Measurements from ENCODE around the gene STAG3. TPM values are rescaled to one million over a fixed set of nuclear protein-coding genes. Genes with fewer than 3 reads are reported as not detected.

Gene STAG3
- total and polyA plus RNA-seq, 2 of the 8 experiments (the other 6 are each of a cell fraction or from before 2014, with no cell fraction given): 1.3 to 3.3 TPM

GRCh38 chr7:100153708-100154535 lies 23.8 kb upstream of the STAG3 start:
- Histone ChIP-seq H3K4me1 (replicated peaks in 1 of 4; ENCODE audit: control insufficient read depth in 3 of 4, insufficient read depth in 4 of 4, low read length in 3 of 4) (peaks cover 0 to 12% (median 8%) of the 10 kb centered on the region in 4 experiments; a peak in 5 of 7 replicates), H3K56ac (replicated peaks; ENCODE audit: insufficient read length, low read depth, low read length) (no peak overlapping the region), H3K79me2 (ENCODE audit: control insufficient read depth in 1 of 2, insufficient read depth in 2 of 2, low read length in 2 of 2) (peaks cover 0 to 12% of the 10 kb centered on the region in 2 experiments; a peak in 2 of 4 replicates), H4K8ac (ENCODE audit: extremely low read depth, insufficient read depth, low read length) (no peak overlapping the region), H3K4ac (replicated peaks; ENCODE audit: insufficient read length, low read depth, low read length) (no peak overlapping the region), H2BK20ac (ENCODE audit: low read length) (no peak overlapping the region), H4K91ac (replicated peaks; ENCODE audit: insufficient read length, low read length) (no peak overlapping the region), H3K27me3 (replicated peaks in 1 of 4; ENCODE audit: control insufficient read depth in 3 of 4, extremely low read depth in 1 of 4, insufficient read depth in 3 of 4, low read length in 3 of 4) (no peaks in the 10 kb centered on the region), H2AFZ (ENCODE audit: low read length) (no peak overlapping the region), H2BK15ac (ENCODE audit: low read length) (no peak overlapping the region), H3K9ac (replicated peaks in 1 of 4; ENCODE audit: extremely low read depth in 1 of 4, low read depth in 3 of 4, low read length in 3 of 4) (0 out of 7 replicates have a peak overlapping the region, but pooled peaks of 1 of the 4 experiments have one; percentile 8), H2BK12ac (ENCODE audit: low read depth, low read length) (no peak overlapping the region), H3K27ac (ENCODE audit: low read depth, low read length) (no peak overlapping the region), H2BK5ac (ENCODE audit: low read depth, low read length) (no peak overlapping the region; the same call in 1 of the 2 replicates), H3K23ac (ENCODE audit: insufficient read length) (no peak overlapping the region), H3K36me3 (ENCODE audit: control insufficient read depth in 2 of 4, insufficient read depth in 4 of 4, low read length in 3 of 4) (peaks cover 8 to 47% (median 26%) of the 10 kb centered on the region in 4 experiments), H3K14ac (ENCODE audit: insufficient read length) (no peak overlapping the region), H3K79me1 (ENCODE audit: low read depth, low read length) (no peaks in the 10 kb centered on the region; the same call in none of the 2 replicates), H2AK5ac (ENCODE audit: low read depth, low read length) (no peak overlapping the region), H3K9me3 (ENCODE audit: insufficient read depth in 2 of 2, low read depth in 1 of 2, low read length in 1 of 2) (no peaks in the 10 kb centered on the region), H2BK120ac (replicated peaks; ENCODE audit: low read depth, low read length) (no peak overlapping the region), H3K18ac (ENCODE audit: extremely low read depth, low read length) (no peak overlapping the region), H3K23me2 (ENCODE audit: low read depth, low read length) (peaks cover 9% of the 10 kb centered on the region), H3K4me3 (ENCODE audit: extremely low read depth in 1 of 4, insufficient read depth in 2 of 4, low read depth in 3 of 4, low read length in 4 of 4) (no peak overlapping the region), H4K5ac (ENCODE audit: insufficient read length, low read depth, low read length) (no peak overlapping the region), H4K20me1 (replicated peaks in 1 of 2; ENCODE audit: control insufficient read depth in 1 of 2, insufficient read depth in 2 of 2, low read length in 2 of 2) (peaks cover 14 to 32% of the 10 kb centered on the region in 2 experiments), H3K4me2 (ENCODE audit: insufficient read depth in 1 of 2, low read depth in 2 of 2, low read length in 2 of 2) (no peak overlapping the region; a peak in 1 of 4 replicates)
- no peak for FAIRE-seq
- ChIA-PET POLR2A (ENCODE audit: partially characterized antibody) (interaction anchor here (0.9 to 9.9 kb wide), 6 partner anchors 14 to 59 kb away, joined by 3 to 145 read pairs (median 5); partner anchors contain the start of genes GAL3ST4 and MBLAC1), CTCF (ENCODE audit: partially characterized antibody) (interaction anchor here (0.5 to 7.9 kb wide), 2 partner anchors 20 to 42 kb away, joined by 3 to 83 read pairs; no protein-coding TSS in a partner anchor)
- DNase-seq (ENCODE audit: low read depth in 1 of 2, low spot score in 2 of 2): no peak
- 86% methylated on average over 16 of the region's 16 CpGs; no CpG with 5 or more reads in 1 of the 2 experiments for WGBS, 2 experiments (ENCODE audit: extremely low coverage in 1 of 2, insufficient coverage in 1 of 2, insufficient read length in 1 of 2, insufficient replicate concordance in 2 of 2, low coverage in 1 of 2, low lambda C conversion rate in 2 of 2, missing lambda C conversion rate in 1 of 2)
- no peak for TF ChIP-seq JUND (IDR thresholded peaks at IDR 0.05; ENCODE audit: low read length)

Data from H1 (cell line).